ENCODE data around the gene MAP4K5.

DNA sequence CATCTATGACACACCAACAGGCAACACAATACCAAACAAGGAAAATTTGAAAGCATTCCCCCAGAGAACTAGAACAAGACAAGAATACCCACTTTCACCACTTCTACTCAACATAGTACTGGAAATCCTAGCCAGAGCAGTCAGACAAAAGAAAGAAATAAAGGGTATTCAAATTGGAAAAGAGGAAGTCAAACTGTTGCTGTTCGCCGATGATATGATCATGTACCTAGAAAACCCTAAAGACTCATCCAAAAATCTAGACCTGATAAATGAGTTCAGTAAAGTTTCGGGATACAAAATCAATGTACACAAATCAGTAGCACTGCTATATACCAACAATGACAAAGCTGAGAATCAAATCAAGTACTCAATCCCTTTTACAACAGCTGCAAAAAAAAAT lies 19.5 kb upstream of the MAP4K5 start:
- TF ChIP-seq, protein P1, sequence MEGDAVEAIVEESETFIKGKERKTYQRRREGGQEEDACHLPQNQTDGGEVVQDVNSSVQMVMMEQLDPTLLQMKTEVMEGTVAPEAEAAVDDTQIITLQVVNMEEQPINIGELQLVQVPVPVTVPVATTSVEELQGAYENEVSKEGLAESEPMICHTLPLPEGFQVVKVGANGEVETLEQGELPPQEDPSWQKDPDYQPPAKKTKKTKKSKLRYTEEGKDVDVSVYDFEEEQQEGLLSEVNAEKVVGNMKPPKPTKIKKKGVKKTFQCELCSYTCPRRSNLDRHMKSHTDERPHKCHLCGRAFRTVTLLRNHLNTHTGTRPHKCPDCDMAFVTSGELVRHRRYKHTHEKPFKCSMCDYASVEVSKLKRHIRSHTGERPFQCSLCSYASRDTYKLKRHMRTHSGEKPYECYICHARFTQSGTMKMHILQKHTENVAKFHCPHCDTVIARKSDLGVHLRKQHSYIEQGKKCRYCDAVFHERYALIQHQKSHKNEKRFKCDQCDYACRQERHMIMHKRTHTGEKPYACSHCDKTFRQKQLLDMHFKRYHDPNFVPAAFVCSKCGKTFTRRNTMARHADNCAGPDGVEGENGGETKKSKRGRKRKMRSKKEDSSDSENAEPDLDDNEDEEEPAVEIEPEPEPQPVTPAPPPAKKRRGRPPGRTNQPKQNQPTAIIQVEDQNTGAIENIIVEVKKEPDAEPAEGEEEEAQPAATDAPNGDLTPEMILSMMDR (conservative IDR thresholded peaks at IDR 0.05; ENCODE audit: low read depth, low read length) = no peak
- no peak for TF ChIP-seq EZH2 (IDR thresholded peaks at IDR 0.05; ENCODE audit: low read length, unreplicated experiment)
